NOMO-1 treated with DMSO at 0.1 percent for 48 hours (cell line): ENCODE results near the gene SHISA8.
"Not testable (repeated sequence)": the region's sequence is repeated elsewhere in the genome, so short reads cannot be mapped to it uniquely, and the experiment has no call there.

Experiments used
- DNase-seq: peaks from one replicate; lab custom pipeline; 2025; ENCODE audit not compliant: unreplicated experiment; lab: John Stamatoyannopoulos, UW

SHISA8 gene

GRCh38 chr22:41900652-41901312 is 14.1 kb downstream of the SHISA8 start:
- DNase-seq, result no peak

GRCh38 chr22:41899992-41900651 is 14.8 kb downstream of the SHISA8 start:
- no peak for DNase-seq

- DNase-seq, result no peak
Observed at GRCh38 chr22:41899110-41899509, 15.8 kb downstream of the SHISA8 start.

- no peak for DNase-seq
Observed at GRCh38 chr22:41898645-41899044, 16.2 kb downstream of the SHISA8 start.

- DNase-seq, result no peak
Observed at GRCh38 chr22:41893591-41894375, 21.1 kb downstream of the SHISA8 start.

- DNase-seq, result no peak
Observed at GRCh38 chr22:41892721-41893120, 22.2 kb downstream of the SHISA8 start.

GRCh38 chr22:41891407-41891806 is 23.5 kb downstream of the SHISA8 start:
- DNase-seq, result no peak

GRCh38 chr22:41888627-41889200 is 26.2 kb downstream of the SHISA8 start:
- DNase-seq, result no peak

GRCh38 chr22:41885516-41885915 is 29.4 kb downstream of the SHISA8 start:
- DNase-seq, result no peak

GRCh38 chr22:41885116-41885515 is 29.8 kb downstream of the SHISA8 start:
- DNase-seq, result no peak

- no peak for DNase-seq
Observed at GRCh38 chr22:41883400-41883799, 31.5 kb downstream of the SHISA8 start.

GRCh38 chr22:41880653-41881052 is 34.2 kb downstream of the SHISA8 start:
- no peak for DNase-seq

GRCh38 chr22:41876675-41877074 is 38.2 kb downstream of the SHISA8 start:
- no peak for DNase-seq

GRCh38 chr22:41876275-41876674 is 38.6 kb downstream of the SHISA8 start:
- no peak for DNase-seq

GRCh38 chr22:41875531-41876270 is 39.2 kb downstream of the SHISA8 start:
- DNase-seq, result no peak

GRCh38 chr22:41874090-41874489 is 40.8 kb downstream of the SHISA8 start:
- DNase-seq, result no peak

GRCh38 chr22:41873391-41873790 is 41.5 kb downstream of the SHISA8 start:
- DNase-seq, result no peak

- DNase-seq, result no peak
Observed at GRCh38 chr22:41870786-41871185, 44.1 kb downstream of the SHISA8 start.

GRCh38 chr22:41870081-41870480 is 44.8 kb downstream of the SHISA8 start:
- DNase-seq, result not testable (repeated sequence)

- DNase-seq, result no peak
Observed at GRCh38 chr22:41868556-41868955, 46.3 kb downstream of the SHISA8 start.

- DNase-seq, result no peak
Observed at GRCh38 chr22:41863472-41863871, 51.4 kb downstream of the SHISA8 start.
